ENCODE measurements around the gene LRRK1. TPM values are rescaled to one million over a fixed set of nuclear protein-coding genes. Genes with fewer than 3 reads are reported as not detected.

The LRRK1 gene
- total RNA-seq, 4 donors from 2014 or later, result 7.1 to 29.3 (median 8.5) TPM

DNA sequence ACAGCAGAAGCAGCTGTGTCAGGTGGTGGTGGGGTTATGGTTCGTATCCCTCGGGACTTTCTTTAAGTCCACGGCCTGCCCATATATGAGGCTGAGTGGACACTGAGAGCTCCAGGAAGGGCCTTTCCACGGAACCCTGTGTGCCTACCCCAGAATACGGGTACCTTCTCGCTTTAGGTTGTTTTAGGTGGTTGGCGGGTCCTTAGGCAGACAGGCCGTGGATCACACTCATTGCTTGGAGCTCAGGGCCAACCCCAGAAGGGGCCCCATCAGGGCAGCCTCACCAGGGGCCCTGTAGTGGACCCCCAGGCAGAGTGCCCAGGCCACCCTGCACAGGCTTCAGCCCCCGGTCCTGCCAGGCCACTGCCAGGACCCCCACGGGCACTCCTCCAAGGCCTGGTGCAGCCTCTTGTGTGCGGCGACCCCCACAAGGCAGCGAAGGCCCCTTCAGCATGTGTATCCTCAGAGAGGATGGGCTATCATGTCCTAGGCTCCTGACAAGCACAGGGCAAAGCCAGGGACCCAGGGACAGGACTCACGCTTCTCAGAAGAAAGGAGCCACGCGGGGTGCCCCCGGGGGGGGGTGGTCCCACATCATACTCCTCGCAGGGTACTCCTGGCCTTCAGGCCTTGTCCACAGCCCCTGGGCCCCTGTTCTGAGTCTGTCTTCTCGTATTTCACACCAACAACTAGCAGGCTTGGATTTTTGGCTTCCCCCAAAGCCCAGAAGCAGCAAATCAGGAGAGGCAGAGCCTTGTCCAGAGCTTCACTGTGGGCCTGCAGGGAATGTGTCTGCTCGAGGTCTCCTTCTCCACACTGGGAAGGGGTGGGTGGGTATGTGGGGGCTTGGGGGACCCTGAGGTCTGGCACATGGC is 93.4 kb downstream of the LRRK1 start:
- H3K4me1 ChIP-seq, result peaks cover 0 to 5% of the 10 kb centered on the region in 2 donors
- no peak overlapping the region for H3K27ac ChIP-seq
- no peak overlapping the region for H3K4me3 ChIP-seq (replicated peaks in 1 of 3)
- intact Hi-C loops (cut with DNase I), result no loop called here
- no peaks in the 10 kb centered on the region for H3K36me3 ChIP-seq
- no peaks in the 10 kb centered on the region for H3K9me3 ChIP-seq
- WGBS, 2 donors, result 89 to 91% methylated on average over 10 to 14 of the region's 20 CpGs
- DNase-seq, result no peak
- no peaks in the 10 kb centered on the region for H3K27me3 ChIP-seq
- TF ChIP-seq POLR2A (IDR thresholded peaks at IDR 0.05), result no peak
- TF ChIP-seq, protein P1, sequence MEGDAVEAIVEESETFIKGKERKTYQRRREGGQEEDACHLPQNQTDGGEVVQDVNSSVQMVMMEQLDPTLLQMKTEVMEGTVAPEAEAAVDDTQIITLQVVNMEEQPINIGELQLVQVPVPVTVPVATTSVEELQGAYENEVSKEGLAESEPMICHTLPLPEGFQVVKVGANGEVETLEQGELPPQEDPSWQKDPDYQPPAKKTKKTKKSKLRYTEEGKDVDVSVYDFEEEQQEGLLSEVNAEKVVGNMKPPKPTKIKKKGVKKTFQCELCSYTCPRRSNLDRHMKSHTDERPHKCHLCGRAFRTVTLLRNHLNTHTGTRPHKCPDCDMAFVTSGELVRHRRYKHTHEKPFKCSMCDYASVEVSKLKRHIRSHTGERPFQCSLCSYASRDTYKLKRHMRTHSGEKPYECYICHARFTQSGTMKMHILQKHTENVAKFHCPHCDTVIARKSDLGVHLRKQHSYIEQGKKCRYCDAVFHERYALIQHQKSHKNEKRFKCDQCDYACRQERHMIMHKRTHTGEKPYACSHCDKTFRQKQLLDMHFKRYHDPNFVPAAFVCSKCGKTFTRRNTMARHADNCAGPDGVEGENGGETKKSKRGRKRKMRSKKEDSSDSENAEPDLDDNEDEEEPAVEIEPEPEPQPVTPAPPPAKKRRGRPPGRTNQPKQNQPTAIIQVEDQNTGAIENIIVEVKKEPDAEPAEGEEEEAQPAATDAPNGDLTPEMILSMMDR (IDR thresholded peaks at IDR 0.05), result no peak

DNA sequence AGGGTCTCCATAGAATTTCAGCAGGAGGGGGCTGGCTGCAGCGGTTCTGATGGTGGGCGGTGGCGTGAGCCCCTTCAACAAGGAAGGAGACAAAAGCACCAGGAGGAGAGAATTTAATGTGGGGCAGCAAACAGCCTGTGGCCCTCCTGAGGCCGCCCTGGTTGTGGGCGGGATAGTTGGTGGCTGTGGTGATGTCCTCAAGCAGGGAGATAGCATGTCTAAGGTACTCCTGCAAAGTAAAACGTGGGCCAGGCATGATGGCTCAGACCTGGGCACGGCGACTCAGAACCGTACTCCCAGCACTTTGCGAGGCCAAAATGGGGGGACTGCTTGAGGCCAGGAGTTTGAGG is 94.0 kb downstream of the LRRK1 start:
- no peaks in the 10 kb centered on the region for H3K36me3 ChIP-seq
- 94% methylated on average over 10 of the region's 10 CpGs for WGBS, 2 donors
- no peak overlapping the region for H3K4me3 ChIP-seq (replicated peaks in 1 of 3)
- H3K27me3 ChIP-seq, result no peaks in the 10 kb centered on the region
- H3K4me1 ChIP-seq, result peaks cover 0 to 4% of the 10 kb centered on the region in 2 donors
- no peaks in the 10 kb centered on the region for H3K9me3 ChIP-seq
- no peak overlapping the region for H3K27ac ChIP-seq
- no peak for TF ChIP-seq POLR2A (IDR thresholded peaks at IDR 0.05)
- TF ChIP-seq, protein P1 (IDR thresholded peaks at IDR 0.05), result no peak
- DNase-seq, result no peak
- intact Hi-C loops (cut with DNase I), result no loop called here

DNA sequence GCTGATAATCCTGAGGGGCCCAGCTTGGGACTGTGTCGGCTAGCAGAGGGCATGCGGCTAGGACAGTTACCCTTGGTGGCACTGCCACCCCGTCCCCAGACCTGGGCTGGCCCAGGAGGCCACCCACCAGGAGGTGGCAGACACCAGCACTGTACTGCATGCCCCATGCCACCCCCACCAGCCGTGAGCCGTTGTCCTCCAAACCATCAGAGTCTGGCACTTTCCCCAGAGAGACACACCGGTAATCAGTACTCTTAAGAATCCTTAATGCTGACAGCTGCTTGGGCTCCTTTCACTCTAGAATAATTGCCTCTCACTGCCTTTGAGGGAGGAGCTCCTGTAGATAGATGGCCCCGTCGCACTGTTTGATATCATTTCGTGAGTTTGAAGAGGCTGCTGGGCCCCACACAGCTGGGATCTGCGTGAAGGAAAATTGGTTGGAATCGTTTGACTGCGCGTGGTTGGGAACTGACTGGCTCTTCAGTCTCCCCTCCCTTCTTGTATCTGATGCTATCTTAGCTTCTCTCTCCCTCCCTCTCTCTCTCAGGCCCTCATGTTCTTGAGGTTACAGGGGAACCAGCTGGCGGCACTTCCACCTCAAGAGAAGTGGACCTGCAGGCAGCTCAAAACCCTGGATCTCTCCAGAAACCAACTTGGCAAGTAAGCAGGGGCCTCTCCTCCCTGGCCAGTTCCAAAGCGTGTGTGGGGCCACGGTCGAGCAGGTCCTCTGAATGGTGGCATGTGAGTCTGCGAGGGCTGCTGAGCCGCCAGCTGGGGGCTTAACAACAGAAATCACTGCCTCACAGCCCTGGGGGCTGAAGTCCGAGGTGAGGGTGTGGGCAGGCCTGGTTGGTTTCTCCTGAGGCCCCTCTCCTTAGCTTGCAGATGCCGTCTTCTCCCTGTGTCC is 94.9 kb downstream of the LRRK1 start:
- no peak overlapping the region for H3K4me3 ChIP-seq (replicated peaks in 1 of 3)
- no peaks in the 10 kb centered on the region for H3K36me3 ChIP-seq
- 35 to 64% methylated on average over 16 to 18 of the region's 21 CpGs for WGBS, 2 donors
- DNase-seq, result peak; percentile 58 to 77
- intact Hi-C loops (cut with DNase I), result loop anchor here (2.0 kb wide), 1 partner anchor 245 kb away; no protein-coding TSS in a partner anchor
- no peak for TF ChIP-seq POLR2A (IDR thresholded peaks at IDR 0.05)
- TF ChIP-seq, protein P1 (IDR thresholded peaks at IDR 0.05), result no peak
- H3K9me3 ChIP-seq, result no peaks in the 10 kb centered on the region
- no peaks in the 10 kb centered on the region for H3K27me3 ChIP-seq
- no peaks in the 10 kb centered on the region for H3K4me1 ChIP-seq
- H3K27ac ChIP-seq, result no peak overlapping the region

DNA sequence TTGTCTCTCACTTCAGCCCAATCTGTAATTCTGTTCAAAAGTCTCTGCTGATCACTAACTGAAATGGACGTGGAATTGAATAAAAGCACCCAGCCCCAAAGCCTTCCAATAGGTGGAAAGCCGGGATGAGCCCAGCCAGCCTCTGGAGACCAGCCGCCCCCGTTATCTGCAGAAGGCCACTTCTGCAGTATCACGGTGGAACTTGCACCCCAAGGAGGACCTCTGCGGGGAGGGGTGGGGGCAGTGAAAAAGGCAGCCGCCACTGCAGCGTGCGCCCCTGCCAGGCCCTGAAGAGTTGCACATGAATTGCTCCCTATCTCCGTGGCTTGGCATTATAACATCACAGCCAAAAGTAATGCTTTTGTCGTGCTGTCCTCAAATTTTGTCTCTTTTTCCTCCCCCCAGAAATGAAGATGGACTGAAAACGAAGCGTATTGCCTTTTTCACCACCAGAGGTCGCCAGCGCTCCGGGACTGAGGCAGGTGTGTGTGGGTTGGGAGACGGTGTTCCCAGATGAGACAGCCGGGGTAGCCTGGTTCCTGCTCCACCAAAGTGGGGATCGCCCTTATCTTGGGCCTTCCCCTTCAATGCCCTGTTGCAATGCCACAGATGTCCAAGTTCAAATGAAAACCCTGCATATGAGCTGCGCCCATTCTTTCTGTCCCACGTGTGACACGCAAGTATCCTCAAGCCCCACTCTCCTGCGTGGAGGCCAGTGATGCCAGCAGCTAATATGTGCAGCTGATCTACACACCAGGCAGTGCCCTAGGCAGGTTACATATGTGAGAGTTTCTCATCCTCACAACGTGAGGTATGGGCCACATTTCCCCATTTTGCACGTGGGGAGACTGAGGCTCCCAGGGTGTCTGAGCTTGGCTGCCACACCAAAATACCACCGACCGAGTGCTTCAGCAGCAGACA is 96.0 kb downstream of the LRRK1 start:
- no peaks in the 10 kb centered on the region for H3K4me1 ChIP-seq
- no peak overlapping the region for H3K27ac ChIP-seq
- H3K27me3 ChIP-seq, result no peaks in the 10 kb centered on the region
- DNase-seq, result peak; percentile 67 to 78
- TF ChIP-seq, protein P1 (IDR thresholded peaks at IDR 0.05), result peak; percentile 63 to 86 (median 78)
- TF ChIP-seq POLR2A (IDR thresholded peaks at IDR 0.05), result no peak
- no peaks in the 10 kb centered on the region for H3K9me3 ChIP-seq
- intact Hi-C loops (cut with DNase I), result loop anchor here (2.0 to 5.0 kb wide), 2 partner anchors 72 to 244 kb away; no protein-coding TSS in a partner anchor
- H3K4me3 ChIP-seq (replicated peaks in 1 of 3), result no peak overlapping the region
- no peaks in the 10 kb centered on the region for H3K36me3 ChIP-seq
- WGBS, 2 donors, result 45 to 48% methylated on average over 27 of the region's 27 CpGs

All from thyroid gland (tissue), 4 donors.